HUES48 (cell line): ENCODE data around the gene IMMP2L.
"Not testable (repeated sequence)": the region's sequence is repeated elsewhere in the genome, so short reads cannot be mapped to it uniquely, and the experiment has no call there.

Experiments
- H3K27ac ChIP-seq: one replicate; pipeline ENCODE4 v1.7.0; 2013; ENCODE audit warnings: low read depth, low read length, inconsistent platforms
- H3K27me3 ChIP-seq: 2 replicates; pipeline ENCODE4 v1.6.1; 2013; ENCODE audit warnings: mild to moderate bottlenecking, low read length; ENCODE audit not compliant: control insufficient read depth, insufficient read depth
- H3K36me3 ChIP-seq: 2 replicates; pipeline ENCODE4 v1.6.1; 2013; ENCODE audit warnings: low read length; ENCODE audit not compliant: control insufficient read depth, insufficient read depth
- H3K4me1 ChIP-seq: 2 replicates; pipeline ENCODE4 v1.6.1; 2013; ENCODE audit warnings: mild to moderate bottlenecking, low read length; ENCODE audit not compliant: control insufficient read depth, insufficient read depth
- H3K4me3 ChIP-seq: 2 replicates; pipeline ENCODE4 v1.5.1; 2013; ENCODE audit warnings: mild to moderate bottlenecking, low read depth, low read length
- H3K9ac ChIP-seq: 2 replicates; pipeline ENCODE4 v1.6.1; 2013; ENCODE audit warnings: mild to moderate bottlenecking, low read depth, low read length, moderate library complexity
- H3K9me3 ChIP-seq: 2 replicates; pipeline ENCODE4 v1.6.1; 2013; ENCODE audit warnings: low read length; ENCODE audit not compliant: control insufficient read depth, insufficient read depth

The IMMP2L gene

DNA sequence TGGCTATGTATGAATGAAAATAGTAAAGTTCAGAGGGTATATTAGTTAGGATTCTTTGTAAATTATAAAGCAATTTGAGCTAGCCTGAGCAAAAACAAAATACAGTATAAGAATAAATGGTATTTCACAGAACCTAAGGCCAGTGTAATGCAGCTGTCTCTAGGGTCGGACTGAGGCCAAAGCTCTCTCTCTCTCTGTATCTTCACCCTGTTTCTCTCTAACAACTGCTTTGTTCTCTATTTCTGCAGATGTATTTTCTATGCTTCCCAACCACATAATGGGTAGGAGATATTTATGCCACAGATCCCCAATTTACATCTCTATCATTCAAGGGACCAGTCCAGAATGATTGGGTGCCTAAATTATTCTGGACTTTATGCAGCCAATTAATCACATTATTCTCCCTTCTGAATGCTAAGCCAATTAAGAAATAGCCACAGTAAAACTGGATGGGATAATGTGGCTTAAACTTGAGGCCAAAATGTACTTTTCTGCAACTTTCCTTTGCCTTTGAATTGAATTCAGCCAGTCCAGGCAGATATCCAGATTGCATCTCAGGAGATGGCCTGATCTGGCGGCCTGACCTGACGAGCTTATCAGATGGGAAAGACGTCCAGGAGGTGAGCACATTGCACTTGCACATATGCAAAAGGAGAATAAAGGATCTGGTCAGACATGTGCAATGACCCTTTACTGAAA, 24.6 kb upstream of the IMMP2L start:
- Histone ChIP-seq H3K27ac (no peak overlapping the region), H3K9ac (no peak overlapping the region), H3K27me3 (no peaks in the 10 kb centered on the region), H3K9me3 (0 out of 2 replicates have a peak, but pooled peaks cover 3% of the 10 kb centered on the region), H3K36me3 (no peaks in the 10 kb centered on the region), H3K4me3 (no peak overlapping the region), H3K4me1 (no peaks in the 10 kb centered on the region)

GRCh38 chr7:111581784-111582488, 19.6 kb upstream of the IMMP2L start:
- not testable (repeated sequence) for H3K36me3 ChIP-seq, H3K9me3 ChIP-seq, H3K4me3 ChIP-seq, H3K4me1 ChIP-seq, H3K27me3 ChIP-seq, H3K9ac ChIP-seq, H3K27ac ChIP-seq

GRCh38 chr7:111581207-111581606, 18.9 kb upstream of the IMMP2L start:
- not testable (repeated sequence) for H3K4me3 ChIP-seq, H3K4me1 ChIP-seq, H3K27ac ChIP-seq, H3K27me3 ChIP-seq, H3K36me3 ChIP-seq, H3K9me3 ChIP-seq, H3K9ac ChIP-seq

- no peak overlapping the region for H3K9ac ChIP-seq
- no peaks in the 10 kb centered on the region for H3K36me3 ChIP-seq
- no peaks in the 10 kb centered on the region for H3K27me3 ChIP-seq
- H3K9me3 ChIP-seq, result 0 out of 2 replicates have a peak, but pooled peaks cover 3% of the 10 kb centered on the region
- no peak overlapping the region for H3K27ac ChIP-seq
- H3K4me3 ChIP-seq, result no peak overlapping the region
- no peaks in the 10 kb centered on the region for H3K4me1 ChIP-seq
These were observed 16.5 kb upstream of the IMMP2L start for GRCh38 chr7:111578754-111579153.

- Histone ChIP-seq H3K4me3 (no peak overlapping the region), H3K9me3 (peaks cover 6% of the 10 kb centered on the region; the same call in 1 of the 2 replicates), H3K27ac (no peak overlapping the region), H3K9ac (no peak overlapping the region), H3K36me3 (no peaks in the 10 kb centered on the region), H3K4me1 (no peaks in the 10 kb centered on the region), H3K27me3 (no peaks in the 10 kb centered on the region)
These were observed 9.4 kb upstream of the IMMP2L start for GRCh38 chr7:111571720-111572119.

DNA sequence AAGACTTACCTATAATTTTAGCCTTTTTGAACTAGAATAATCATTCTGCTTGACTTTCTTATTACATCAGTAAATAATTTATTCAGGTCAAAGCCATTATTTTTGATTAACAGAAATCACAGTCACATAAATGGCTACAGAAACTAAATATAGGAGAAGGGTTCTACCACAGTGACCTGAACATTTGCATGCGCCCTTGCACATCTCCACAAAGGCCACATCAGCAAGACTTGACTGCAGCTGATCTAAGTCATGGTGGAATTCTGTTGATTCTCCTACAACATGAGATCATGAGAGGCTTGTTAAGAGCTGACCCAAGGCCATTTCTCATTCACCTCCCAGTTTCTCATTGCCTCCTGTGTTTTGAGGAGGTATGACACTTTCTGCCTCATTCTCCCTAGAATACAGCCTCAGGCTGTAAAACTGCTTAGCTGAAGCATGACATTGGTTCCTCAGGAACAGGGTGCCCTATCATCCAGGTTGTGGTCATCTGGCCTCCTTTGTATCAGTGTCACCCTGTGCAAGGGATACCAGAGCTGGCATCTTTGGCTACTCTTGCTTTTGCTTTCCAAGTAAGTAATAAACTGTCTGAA, 6.7 kb upstream of the IMMP2L start:
- H3K4me1 ChIP-seq, result no peaks in the 10 kb centered on the region
- no peak overlapping the region for H3K27ac ChIP-seq
- H3K36me3 ChIP-seq, result no peaks in the 10 kb centered on the region
- H3K27me3 ChIP-seq, result no peaks in the 10 kb centered on the region
- H3K9me3 ChIP-seq, result peaks cover 6% of the 10 kb centered on the region; the same call in 1 of the 2 replicates
- H3K4me3 ChIP-seq, result no peak overlapping the region
- H3K9ac ChIP-seq, result no peak overlapping the region

DNA sequence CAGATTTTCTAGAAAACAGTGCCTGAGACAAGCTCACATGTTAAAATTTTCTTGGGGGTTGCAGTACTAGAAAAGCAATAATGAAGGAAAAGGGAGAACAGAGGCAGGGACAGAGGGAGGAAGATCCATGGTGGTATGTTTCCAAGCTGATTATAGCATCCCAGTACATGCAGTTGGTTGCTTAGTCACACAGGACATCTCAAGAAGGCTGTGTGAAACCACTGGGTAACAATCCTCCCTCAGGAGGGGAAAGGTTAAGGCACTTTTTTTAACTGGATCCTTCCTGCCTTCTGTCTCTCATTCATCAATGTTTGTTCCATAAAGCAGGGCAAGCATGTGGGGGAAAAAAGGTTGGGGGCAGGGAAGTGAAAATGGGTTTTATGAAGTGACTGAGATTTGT, 6.1 kb upstream of the IMMP2L start:
- H3K9me3 ChIP-seq, result peaks cover 6% of the 10 kb centered on the region; the same call in 1 of the 2 replicates
- no peak overlapping the region for H3K4me3 ChIP-seq
- no peaks in the 10 kb centered on the region for H3K36me3 ChIP-seq
- H3K9ac ChIP-seq, result no peak overlapping the region
- no peaks in the 10 kb centered on the region for H3K27me3 ChIP-seq
- H3K27ac ChIP-seq, result no peak overlapping the region
- no peaks in the 10 kb centered on the region for H3K4me1 ChIP-seq

DNA sequence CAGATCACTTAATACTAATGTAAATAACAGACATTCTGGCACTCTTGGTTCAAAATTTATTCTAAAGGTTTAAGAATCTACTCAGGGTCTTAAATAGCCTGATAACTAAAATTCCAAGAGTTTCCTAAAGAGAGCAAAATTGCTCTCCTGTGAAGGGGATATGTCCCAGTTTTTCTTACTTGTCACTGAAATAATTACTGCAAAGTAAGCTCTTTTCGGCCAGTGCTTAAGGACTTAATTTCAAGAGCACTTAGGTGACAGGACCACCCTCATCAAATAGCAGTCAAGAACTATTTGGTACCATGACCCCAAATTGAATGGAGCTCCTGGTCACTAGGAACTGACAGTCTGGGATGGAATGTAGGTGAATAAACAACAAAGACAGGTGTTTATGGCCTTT, 1.8 kb upstream of the IMMP2L start:
- no peak overlapping the region for H3K27ac ChIP-seq
- H3K4me3 ChIP-seq, result no peak overlapping the region
- H3K4me1 ChIP-seq, result peaks cover 15% of the 10 kb centered on the region
- H3K27me3 ChIP-seq, result no peaks in the 10 kb centered on the region
- H3K36me3 ChIP-seq, result no peaks in the 10 kb centered on the region
- H3K9ac ChIP-seq, result no peak overlapping the region
- no peaks in the 10 kb centered on the region for H3K9me3 ChIP-seq

- H3K9me3 ChIP-seq, result no peaks in the 10 kb centered on the region
- H3K4me3 ChIP-seq, result peak overlapping the region; percentile 79
- peak overlapping the region; percentile 96 for H3K9ac ChIP-seq
- no peaks in the 10 kb centered on the region for H3K27me3 ChIP-seq
- H3K36me3 ChIP-seq, result peaks cover 6% of the 10 kb centered on the region; the same call in 1 of the 2 replicates
- H3K27ac ChIP-seq, result peak overlapping the region; percentile 87
- peaks cover 15% of the 10 kb centered on the region for H3K4me1 ChIP-seq
These were observed 713 bp downstream of the IMMP2L start for GRCh38 chr7:111561654-111561903.

GRCh38 chr7:111560773-111561653, 1.3 kb downstream of the IMMP2L start:
- peak overlapping the region; percentile 87 for H3K27ac ChIP-seq
- peaks cover 15% of the 10 kb centered on the region for H3K4me1 ChIP-seq
- no peaks in the 10 kb centered on the region for H3K27me3 ChIP-seq

More at GRCh38 chr7:111560773-111561653, 1.3 kb downstream of the IMMP2L start:
- Histone ChIP-seq H3K4me3 (peak overlapping the region; percentile 79), H3K36me3 (peaks cover 10% of the 10 kb centered on the region), H3K9me3 (no peaks in the 10 kb centered on the region), H3K9ac (peak overlapping the region; percentile 96)
